ENCODE measurements around the gene LRCOL1.
A peak's percentile ranks its signal among the peaks of the same experiment; 100 is the strongest.

The LRCOL1 gene

GRCh38 chr12:132562489-132563021 is 47.8 kb downstream of the LRCOL1 start:
- DNase-seq (ENCODE audit: low read depth), result no peak

GRCh38 chr12:132561427-132562156 is 48.8 kb downstream of the LRCOL1 start:
- DNase-seq (ENCODE audit: low read depth), result no peak

GRCh38 chr12:132560614-132561426 is 49.6 kb downstream of the LRCOL1 start:
- DNase-seq (ENCODE audit: low read depth), result peak; percentile 45

DNA sequence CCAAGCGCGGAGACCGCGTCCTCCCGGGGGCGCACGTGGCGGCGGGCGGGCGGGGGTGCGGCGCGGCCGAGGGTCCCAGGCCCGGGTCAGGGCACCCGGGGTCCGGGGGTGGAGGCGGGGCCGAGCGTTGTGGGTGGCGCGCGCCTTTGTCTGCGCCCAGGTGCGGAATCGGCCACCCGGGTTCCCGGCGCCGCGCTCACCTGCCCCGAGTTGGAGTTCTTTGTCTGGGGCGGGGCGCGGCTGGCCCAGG is 50.1 kb downstream of the LRCOL1 start:
- no peak for DNase-seq (ENCODE audit: low read depth)

DNA sequence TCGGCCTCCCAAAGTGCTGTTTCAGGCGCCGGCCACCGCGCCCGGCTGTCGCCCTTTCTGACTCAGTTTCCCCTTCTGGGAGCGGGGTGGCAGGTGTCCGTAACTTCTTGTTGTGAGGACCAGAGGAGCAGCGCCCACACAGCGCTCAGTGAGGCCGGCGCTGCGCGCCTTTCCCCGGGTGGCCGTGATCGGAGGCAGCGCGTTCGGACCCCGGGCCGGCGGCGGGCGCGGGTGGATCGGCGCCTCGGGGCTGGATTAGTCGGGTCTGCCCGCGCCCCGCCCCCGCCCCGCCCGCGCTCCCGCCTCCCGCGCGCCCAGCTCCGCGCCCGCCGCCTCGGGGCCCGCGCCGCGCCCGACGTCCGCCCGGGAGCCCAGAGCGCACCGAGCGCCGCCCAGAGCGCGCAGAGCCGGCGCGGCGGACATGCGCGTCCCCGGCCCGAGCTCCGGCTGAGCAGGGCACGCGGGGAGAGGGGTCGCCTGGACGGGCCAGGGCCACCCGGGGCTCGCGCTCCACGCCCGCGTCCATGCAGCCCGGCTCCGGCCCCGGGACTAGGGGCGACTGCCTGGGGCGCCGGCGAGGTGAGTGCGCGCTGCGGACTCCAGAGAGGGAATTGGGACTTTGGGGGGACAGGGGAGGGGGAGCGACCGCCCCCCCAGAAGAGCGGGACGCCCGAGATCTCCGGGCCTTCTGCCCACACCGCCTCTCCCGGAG is 50.6 kb downstream of the LRCOL1 start:
- no peak for DNase-seq (ENCODE audit: low read depth)

DNA sequence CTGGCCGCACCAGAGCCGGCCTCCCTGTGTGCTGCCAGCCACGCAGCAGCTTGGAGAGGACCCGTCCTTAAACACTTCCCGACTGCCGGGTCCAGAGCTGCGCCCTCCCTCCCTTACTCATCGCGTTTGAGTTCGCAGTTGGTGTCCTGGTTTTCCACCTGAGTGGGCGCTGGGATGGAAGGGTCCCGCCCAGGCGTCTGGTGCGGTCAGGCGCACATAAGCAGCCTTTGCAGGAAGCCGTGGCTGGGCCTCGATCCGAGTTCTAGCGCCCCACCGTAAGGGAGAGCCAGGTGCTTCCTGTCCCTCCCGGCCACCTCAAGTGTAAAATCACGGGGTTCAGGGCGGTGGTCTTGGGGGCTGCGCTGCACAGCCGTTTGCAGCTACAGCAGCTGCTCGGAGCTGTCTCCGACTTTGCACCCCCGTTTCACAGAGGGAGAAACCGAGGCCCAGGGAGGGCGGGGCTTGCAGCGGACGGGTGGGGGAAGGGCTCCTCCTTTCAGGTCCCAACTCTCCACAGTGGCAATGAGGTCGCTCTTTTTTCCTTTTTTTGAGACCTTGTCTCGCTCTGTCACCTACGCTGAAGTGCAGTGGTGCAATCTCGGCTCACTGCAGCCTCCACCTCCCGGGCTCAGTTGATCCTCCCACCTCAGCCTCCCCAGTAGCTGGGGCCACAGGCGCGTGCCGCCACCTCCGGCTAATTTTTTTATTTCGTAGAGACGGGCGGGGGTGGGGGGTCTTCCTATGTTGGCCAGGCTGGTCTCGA is 51.3 kb downstream of the LRCOL1 start:
- DNase-seq (ENCODE audit: low read depth), result no peak

DNA sequence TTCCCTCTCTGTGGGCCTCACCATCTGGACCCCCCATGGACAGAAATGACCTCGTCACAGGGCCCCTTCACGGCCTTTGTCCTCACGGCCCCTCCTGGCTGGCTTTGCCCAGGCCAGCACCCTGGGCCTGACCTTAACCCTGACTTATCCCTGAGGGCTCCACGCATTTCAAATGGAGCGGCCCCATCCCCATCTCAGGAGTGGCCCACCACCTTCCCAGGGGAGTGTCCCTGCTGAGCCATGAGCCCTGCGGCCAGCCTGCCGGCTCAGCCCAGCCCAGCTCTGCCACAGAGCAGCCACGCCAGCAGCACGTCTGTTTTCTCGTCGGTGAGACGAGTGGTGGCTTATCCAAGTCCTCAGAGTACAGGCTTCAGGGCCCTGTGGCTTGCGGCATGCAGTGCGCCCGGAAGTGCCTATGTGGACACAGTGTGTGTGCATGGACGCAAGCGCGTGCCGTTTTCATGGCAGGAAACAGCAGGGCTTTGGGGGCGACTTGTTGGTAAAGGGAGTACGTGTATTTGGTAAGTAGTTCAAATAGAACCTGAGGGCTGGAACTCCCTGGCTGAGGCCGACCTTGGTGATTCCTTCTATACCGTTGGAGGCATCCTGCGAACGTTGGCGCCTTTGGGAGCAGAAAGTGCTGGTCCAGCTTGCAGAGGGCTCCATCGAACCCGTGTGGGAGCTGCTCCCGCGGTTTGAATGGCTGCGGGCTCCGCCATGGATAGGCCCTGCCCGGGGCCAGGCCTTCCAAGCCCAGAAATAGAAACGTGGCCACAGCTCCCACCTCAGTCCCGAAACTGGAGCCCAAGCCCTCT is 52.1 kb downstream of the LRCOL1 start:
- DNase-seq (ENCODE audit: low read depth), result no peak

DNA sequence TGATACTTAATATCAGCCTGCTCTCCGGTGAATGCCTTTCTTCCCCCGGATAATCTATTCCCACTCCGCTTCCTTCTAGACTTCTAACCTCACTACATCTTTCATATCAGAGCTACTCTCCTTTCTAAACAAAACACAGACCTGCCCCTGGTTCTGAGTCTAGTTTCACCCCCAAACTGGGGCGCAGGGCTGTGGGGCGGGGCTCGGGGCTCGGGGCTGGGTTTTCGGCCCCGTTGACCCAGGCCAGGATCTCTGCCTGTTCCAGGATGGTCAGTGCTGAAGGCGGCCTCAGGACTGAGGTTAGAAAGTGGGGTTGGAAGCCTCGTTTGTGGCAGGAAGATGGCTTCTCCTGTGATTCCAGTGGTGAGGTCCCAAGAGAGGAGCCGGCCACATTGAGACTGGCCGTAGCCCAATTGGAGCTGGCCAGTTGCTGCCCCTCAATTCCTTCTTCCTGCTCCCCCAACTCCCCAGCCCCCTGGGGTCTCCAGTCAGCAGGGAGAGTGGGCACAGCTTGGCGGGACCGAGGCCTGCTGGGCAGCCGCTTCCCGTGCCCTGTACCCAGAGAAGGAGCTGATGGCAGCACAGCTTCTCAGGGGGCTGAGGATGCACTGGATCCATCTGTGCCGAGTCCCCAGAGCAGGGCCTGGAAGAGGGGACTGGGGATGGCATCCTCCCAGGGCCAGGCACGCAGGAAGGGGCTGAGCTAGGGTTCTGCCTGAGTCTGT is 52.9 kb downstream of the LRCOL1 start:
- no peak for DNase-seq (ENCODE audit: low read depth)

DNA sequence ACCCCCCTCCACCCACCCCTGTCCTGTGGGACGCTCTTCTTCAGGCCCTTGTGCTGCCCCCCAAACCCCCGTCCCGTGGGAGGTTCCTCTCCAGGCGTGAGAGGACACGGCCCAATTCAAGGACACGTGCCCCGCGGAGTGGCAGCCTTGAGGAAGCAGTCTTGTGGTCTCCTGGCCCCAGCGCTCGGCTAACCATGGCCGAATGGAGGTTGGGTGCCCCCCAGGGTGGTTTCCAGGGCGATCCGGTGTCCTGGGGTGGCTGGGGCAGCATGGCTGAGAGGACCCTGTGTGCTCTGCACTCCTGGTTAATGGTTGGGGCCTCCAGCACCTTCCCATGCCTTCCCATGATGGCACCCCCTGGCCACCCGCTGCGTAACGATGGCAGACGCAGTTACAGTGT is 53.6 kb downstream of the LRCOL1 start:
- no peak for DNase-seq (ENCODE audit: low read depth)

- no peak for DNase-seq (ENCODE audit: low read depth)
These were observed 54.2 kb downstream of the LRCOL1 start for GRCh38 chr12:132556216-132556615.

DNA sequence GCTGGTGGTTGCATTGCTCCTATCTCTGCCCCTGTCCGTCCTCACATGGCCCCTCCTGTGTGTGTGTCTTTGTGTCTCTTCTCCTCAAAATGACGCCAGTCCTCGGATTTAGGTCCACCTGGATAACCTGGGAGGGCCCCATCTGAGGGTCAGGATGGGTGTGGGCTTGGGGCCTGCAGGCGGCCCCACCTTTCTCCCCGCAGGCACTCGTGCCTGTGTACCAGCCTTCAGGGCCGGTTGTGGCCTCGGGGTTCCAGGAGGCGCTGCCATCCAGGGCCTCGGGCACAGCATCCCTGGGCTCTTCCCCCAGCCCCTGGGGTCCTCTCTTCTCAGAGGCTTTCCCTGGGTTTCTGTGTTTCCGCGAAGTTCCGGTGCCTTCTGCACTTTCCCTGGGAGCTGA is 54.7 kb downstream of the LRCOL1 start:
- no peak for DNase-seq (ENCODE audit: low read depth)

DNA sequence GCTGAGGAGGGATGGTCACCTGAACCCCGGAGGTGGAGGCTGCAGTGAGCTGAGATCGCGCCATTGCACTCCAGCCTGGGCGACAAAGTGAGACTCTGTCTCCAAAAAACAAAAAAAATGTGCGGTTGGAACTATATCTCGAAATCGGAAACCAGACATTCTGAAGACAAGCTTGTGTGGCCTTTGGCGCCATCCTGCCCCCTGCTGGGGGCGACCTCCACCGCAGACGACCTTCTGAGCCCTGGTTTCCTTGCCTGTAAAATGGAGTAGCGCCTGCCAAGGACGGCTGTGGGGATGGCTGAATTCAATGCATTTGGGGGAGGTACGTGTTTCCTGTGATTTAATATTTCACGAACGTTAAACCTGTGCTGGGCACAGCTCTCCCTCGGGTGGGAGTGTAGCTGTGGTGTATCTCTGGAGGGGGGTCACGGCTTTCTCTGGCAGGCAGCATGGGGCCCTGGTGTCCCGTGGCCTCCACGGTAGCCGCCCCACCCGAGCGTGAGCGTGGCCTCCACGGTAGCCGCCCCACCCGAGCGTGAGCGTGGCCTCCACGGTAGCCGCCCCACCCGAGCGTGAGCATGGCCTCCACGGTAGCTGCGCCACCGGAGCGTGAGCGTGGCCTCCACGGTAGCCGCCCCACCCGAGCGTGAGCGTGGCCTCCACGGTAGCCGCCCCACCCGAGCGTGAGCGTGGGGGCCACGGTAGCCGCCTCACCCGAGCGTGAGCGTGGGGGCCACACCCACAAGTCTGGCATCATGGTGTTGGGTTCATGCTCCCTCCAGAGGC is 55.3 kb downstream of the LRCOL1 start:
- no peak for DNase-seq (ENCODE audit: low read depth)
